GM18519 (cell line): ENCODE results near the gene ELOB.

ENCODE experiments used
- ATAC-seq: cut with Tn5 transposase; IDR thresholded peaks from one replicate; pipeline ENCODE4 v1.9.1; 2021; ENCODE audit warnings: mild to moderate bottlenecking, moderate library complexity; ENCODE audit not compliant: unreplicated experiment, low FRiP score

Gene ELOB

DNA sequence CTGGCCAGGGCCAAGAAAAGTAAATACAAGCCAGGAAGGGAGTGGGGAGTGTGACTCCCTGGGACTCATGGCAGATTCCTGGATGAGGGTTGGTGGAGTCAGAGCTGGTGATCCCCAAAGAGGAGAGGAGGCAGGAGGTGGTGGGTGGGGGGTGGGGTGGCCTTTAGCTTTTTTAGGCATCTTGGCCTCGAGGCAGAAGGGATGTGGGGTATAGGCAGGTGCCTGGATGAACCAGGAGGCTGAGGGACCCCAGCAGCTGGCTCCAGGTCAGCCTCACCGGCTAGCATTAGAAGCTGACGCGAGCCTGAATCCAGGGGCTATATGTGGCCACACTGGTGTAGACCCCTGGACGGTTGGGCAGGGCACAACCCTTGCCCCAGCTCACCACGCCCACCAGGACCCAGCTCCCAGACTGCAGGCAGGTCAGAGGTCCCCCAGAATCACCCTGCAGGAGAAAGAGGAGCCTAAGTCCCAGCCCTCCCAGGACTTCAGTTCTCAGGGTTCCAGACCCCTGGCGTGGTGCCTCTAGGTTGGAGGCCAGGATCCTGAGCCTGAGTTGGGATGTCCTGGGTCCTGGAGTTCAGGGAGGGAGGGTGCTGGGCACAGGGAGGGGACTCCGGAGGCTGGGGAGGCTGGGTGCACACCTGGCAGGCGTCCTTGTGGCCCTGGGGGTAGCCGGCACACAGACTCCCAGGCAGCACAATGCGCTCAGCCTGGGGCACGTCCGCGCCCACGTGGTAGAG lies 7.4 kb upstream of the ELOB start:
- ATAC-seq, result no peak

GRCh38 chr16:2783581-2784357 lies 6.7 kb upstream of the ELOB start:
- no peak for ATAC-seq

DNA sequence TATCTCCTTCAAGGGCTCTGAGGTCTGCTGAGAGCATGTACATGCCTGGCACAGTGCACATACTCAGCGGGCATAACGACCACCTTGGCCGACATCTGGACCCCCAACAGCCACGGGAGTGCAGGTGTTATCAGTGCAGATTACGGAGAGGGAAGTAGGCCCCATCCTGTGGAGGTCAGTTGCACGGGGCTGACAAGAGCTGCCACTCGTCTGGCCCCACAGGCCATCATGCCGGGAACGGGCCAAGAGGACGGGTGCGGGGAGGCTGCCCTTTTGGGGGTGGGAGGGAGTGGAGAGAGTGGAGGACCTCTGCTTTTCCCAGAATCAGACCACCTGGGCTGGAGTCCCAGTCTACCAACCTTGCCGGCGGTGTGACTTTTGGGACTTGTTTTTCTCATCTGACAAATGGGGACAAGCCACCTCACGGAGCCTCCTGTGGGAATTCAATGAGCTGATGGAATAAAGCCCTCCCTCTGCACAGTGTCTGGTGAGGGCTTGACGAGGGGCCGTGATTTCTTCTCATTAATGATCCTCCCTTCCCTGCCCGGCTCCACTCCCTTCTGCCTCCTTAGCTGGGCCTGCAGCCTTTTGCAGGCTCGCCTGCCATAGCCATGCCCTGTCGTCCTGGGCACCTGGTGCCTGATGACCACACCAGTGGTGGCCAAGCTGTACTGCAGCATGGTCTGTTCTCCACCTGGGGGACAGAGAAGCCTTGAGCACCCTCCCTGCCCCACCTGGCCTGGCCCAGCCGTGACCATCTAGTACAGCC lies 5.7 kb upstream of the ELOB start:
- no peak for ATAC-seq

GRCh38 chr16:2779978-2780898 lies 3.2 kb upstream of the ELOB start:
- ATAC-seq, result no peak

DNA sequence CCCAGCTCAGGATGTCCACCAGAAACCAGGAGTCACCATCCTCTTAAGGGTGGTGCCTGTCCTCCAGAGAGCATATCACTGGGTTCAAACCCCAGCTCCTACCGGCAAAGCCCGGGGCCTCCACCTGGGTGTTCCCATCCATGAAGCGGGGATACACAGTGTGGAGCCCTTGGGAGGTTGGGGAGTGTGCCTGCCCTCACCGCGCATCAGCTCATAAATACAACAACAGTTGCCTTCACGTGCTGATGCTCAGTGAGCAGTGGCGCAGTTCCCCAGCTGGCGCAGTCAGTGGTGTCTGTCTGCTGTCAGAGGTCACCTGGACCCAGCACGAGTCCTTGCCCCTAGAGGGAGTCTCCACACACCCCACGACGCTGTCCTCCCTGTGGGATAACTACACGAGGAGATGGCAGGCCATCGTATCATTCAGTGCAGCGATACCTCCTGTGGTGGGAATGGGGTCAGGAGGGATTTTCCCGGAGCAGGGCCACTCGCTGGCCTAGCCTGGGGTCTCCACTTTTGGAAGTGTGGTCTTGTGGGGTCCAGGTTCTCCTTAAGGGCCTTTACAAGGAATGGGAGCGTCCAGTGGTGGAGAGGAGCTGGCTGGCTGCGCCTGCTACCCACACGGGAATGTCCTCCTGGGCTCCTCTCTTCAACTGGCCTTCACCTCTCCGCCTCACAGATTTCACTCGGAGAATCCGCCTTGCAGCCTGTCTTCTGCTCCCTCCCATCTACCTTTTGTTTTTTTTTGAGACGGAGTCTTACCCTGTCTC lies 2.3 kb upstream of the ELOB start:
- no peak for ATAC-seq

DNA sequence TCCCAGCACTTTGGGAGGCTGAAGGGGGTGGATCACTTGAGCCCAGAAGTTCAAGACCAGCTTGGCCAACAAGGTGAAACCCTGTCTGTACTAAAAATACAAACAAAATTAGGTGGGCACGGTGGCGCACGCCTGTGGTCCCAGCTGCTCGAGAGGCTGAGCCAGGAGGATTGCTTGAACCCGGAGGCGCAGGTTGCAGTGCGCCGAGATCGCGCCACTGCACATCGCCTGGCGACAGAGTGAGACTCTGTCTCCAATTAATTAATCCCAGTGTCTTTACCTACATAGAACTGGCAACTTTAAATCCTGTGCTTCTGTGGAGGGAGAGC lies 1.5 kb upstream of the ELOB start:
- ATAC-seq, result no peak

- ATAC-seq, result no peak
These were observed 986 bp upstream of the ELOB start for GRCh38 chr16:2777903-2778629.

DNA sequence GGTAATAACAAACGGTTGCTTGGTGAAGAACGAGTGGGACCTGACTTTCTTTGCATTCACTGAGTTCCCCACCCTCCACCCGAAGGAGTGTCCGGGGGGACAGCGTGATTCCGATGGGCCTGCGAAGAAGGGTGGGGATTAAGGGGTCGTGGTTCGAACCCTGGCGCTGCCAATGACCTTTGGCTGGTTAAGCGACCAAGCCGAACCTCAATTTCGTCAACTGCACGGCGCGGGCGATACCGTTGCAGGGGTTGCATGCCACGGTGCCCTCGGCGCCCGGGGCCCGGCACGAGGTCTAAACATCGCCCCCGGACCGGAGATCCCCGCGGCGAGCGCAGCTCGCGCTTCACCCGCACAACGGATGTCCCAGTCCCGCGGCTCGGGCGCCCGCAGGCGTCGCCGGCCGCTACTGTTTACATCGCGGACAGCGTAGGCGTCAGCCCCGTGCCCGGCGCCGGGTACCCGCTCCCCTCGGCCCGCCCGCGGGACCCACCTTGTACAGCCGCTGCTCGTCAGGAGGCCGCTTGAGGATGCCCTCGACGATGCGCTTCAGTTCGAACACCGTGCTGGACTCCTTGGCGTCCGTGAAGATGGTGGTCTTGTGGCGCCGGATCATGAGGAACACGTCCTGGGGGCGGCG lies 460 bp downstream of the ELOB start:
- ATAC-seq, result peak; percentile 18

DNA sequence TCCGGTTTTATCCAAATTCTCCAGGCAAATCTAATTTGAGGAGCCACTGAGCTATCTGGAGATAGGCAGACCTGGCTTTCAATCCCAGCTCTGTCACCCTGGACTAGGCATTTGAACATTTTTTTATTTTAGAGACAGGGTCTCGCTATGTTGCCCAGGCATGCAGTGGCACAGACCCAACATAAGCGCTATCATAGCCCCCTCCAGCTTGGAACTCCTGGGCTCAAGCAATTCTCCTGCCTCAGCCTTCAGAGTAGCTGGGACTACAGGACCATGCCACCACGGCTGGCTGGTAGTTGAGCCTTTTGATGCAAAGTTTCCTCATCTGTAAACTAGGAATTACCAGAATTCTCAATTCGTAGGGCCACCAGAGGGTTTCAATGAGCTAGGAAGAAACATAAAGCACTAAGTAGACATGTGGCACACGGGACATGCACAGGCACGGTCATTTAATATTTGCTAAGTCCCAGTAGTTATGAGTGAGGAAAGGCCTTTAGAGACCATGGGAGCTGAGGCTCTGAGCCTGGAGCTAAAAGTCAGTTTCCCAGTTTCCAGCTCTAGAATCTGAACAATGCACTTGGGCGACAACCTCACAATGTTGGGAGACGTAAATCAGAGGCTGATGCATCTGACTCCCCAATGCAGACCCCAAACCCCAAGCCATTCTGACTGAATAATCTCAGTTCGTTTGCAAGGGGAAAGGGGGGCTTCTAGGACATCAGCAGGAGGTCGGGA lies 1.1 kb downstream of the ELOB start:
- no peak for ATAC-seq

GRCh38 chr16:2775131-2775716 lies 1.9 kb downstream of the ELOB start:
- ATAC-seq, result no peak

DNA sequence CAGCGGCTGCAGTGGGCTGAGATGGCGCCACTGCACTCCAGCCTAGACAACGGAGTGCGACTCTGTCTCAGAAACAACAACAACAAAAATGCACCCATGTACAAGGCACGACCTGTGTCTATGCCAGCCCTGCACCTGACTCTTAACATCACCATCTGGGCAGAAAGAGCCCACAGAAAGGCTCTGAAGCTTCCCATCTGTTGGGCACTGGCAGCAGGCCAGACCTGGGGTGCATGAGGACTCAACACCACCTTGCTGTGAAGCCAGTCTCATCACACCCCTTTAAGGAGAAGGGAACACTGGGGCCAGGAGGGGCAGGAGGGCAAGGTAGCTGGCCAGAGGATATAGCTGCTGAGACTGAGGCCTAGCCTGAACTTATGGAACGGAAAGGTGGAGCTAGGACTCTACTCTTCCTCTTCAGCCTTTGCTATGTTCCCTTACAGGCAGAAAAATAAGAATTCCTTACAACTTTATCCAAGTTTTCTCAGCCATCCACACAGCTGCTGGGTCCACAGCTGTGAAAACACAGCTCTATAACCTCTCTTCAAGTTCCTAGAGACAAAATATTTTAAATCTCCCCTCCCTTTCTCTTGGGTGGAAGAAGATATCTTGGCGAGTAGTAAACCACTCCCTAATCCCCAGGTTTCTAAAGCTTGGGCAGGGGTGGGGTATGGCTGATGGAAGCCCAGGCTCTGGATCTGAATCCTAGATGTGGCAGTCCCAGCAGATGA lies 2.8 kb downstream of the ELOB start:
- ATAC-seq, result no peak

DNA sequence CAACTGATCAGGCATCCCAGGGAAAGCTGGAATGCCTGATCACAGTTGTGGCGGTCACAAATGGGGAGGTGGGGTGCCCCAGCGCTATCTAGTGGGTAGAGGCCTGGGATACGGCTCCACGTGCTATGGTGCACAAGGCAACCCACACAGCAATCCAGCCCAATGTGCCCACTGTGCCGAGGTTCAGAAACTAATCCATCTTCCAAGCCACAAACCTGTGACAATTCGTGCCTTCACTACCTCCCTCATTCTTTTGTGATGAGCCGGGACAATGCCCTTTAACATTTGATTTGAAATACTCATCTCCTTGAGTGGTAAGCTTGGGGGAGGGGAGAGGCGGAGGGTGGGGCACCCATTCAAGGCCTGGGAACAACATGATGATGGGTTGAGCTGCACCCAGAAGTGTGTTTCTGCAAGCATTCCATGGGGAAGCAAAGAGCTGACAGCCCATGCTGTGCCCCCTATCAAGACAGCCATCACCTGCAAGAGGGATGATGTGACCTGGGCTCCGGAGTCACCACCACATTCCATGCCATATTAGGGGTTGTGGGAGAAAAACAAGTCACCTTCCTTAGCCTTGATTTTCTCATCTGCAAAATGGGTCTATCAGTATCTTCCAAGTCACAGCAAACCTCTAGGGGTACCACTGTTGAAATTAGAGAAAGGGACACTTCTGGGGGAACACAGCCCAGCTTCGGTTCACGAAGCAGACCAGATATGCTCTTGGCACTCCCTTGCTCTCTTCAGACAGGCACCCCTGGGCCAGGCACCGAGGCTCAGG lies 3.7 kb downstream of the ELOB start:
- no peak for ATAC-seq

DNA sequence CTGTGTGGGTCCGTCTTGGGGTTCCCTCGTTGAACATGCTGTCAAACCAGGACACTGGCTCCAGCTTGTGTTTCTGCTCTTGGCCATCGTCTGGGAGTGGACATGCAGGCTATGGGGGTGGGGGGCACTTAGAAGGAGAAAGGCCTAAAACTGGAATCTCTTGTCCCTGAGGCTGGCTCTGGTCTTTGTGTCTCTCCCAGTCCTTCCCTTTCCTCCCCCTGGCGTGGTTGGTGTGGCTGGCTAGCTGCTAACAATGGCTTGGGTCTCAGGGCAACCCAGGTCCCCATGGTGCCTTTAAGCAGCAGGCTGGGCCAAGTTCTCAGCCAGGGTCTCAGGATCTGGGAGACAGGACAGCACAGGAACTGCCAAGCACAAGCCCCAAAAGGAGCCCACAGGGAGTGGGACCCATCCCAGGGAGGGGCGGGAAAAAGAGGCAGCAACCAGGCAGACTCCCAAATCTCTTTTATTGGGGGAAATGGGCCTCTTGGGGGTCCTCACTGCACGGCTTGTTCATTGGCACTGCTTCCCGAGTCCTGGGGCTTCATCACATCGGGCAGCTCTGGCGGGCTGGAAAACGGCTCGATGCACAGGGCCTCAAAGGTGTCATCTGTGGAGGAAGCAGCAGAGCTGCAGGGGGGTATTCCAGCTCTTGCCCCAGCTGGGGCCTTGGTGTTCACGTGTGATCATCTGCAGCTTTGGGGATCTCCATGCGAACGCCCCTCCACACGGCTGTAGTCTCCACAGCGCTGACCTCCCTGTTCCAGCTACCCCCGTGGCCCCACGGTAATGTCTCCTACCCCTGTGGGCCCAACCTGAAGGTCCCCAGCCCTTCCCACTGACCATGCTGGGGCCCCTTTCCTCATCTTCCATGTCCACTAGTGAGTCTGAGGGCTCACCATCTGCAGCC lies 5.3 kb downstream of the ELOB start:
- no peak for ATAC-seq

DNA sequence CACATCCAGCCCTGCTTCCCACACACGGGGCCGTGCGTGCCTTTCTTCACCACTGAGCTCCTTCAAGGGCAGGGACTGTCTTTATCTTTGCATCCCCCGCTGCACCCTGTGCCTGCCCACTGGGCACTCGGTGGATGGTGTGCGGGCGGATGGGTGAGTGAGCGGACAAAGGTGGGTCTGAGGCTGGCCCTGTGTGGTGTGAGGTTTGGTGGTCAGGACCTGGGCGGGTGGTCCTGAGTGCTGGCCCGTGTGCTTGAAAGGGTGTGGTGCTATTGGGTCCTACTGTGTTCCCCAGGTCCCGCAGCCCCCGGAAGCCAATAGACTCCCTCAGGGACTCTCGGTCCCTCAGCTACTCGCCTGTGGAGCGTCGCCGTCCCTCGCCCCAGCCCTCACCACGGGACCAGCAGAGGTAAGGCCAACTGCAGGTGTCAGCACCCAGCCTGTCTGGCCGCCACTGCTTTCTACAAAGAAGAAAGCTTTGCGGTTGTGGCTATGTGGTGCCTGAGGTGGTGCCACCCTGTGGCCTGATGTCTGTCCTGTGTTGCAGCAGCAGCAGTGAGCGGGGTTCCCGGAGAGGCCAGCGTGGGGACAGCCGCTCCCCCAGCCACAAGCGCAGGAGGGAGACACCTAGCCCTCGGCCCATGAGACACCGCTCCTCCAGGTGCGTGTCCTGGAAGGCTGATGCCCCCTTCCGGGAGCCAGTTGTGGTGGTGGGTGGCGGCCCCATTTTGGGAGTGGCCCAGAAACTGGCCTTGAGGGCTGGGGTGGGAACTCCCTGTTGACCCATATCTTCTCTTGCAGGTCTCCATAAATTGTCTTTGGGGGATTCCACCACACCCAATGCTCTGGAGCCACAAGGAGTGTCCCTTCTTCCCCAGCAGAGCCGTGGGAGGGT lies 6.8 kb downstream of the ELOB start:
- ATAC-seq, result no peak
